AG08395 (cell line): ENCODE data around the gene TBC1D1.

ENCODE experiments used
- DNase-seq: peaks from one replicate; pipeline ENCODE4 v3.0.0; 2012; ENCODE audit warnings: mixed read lengths, low spot score

TBC1D1 gene

DNA sequence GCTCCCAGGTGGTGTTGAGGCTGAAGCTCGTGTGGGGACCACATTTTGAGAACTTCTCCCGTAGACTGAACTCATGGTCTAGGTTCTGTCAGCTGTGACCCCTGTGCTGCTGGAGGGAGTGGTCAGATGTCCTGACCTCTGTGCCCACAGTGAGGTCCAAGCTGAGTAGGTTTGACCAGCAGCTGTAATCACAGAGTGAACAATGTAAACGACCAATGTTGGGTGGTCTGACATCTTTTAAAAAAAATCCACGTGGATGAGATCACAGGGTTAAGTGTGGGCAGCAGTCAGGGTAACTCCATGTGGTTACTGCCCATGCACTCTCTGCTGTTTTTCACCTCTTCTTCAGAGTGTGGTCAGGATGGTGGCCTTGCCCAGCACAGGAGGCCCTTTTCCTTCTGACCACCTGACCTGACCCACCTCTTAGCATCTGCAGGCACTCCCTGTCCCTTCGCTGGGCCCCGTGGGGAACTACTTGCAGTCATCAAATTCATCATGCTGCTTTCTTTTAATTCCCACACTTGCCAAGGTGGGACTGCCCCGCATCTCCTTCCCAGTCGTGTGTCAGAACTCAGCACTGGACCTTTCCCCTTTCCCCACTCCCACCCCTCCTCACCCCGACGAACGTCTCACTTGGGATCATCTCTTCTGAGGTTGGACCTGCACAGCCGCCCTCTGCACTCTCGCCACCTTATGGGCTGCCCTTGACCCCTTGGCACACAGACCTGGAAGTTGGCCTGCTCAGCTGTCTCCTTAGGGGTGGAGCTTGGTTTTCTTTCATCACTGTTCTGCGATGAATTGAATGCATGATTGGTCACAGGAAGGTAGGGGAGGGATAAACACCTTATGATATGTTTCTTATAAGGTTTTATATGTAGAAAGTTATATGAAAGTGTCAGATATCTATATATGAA is 189.4 kb downstream of the TBC1D1 start:
- no peak for DNase-seq

DNA sequence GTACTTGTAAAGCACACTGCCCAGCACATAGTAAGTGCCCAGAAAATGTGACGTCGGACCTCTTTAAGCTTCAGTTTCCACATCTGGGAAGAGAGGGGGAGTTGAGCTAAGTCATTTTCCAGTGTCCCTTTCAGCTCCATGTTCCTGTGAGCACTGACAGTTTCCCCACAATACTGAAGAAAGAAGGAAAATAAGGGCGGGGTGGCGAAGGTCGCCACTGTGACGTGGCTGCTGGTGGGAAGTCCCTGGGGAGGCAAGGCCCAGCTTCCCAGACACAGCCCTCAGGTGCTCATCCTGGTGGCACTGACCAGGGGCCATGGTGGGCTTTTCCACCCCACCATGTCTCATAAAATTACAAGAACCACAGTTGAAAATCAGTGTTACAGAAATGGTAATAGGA is 191.1 kb downstream of the TBC1D1 start:
- no peak for DNase-seq

- peak; percentile 56 for DNase-seq
Observed at GRCh38 chr4:38082424-38083385, 191.8 kb downstream of the TBC1D1 start.

- DNase-seq, result peak; percentile 27
Observed at GRCh38 chr4:38084877-38085711, 194.2 kb downstream of the TBC1D1 start.

GRCh38 chr4:38085751-38086150 is 194.9 kb downstream of the TBC1D1 start:
- DNase-seq, result no peak

- DNase-seq, result no peak
Observed at GRCh38 chr4:38086151-38086848, 195.4 kb downstream of the TBC1D1 start.

DNA sequence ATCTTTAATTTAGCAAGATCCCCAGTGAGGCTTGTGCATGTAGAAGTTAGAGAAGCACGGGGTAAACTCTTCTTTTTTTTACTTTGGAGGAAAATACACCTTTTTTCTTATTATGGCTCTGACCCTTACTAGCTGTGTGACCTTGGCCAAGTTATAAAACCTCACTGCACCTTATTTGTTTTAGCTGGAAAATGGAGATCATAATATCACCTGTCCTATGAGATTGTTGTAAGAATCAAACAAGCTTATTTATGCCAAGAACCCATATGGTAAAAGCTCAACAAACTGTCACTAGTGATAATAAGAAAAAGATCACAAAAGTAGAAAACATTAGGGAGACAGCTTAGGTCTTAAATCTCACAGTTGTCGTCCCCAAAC is 196.0 kb downstream of the TBC1D1 start:
- DNase-seq, result no peak

GRCh38 chr4:38088321-38088720 is 197.4 kb downstream of the TBC1D1 start:
- DNase-seq, result no peak

GRCh38 chr4:38089961-38090360 is 199.1 kb downstream of the TBC1D1 start:
- DNase-seq, result no peak

GRCh38 chr4:38090455-38091246 is 199.8 kb downstream of the TBC1D1 start:
- no peak for DNase-seq

GRCh38 chr4:38091636-38092035 is 200.8 kb downstream of the TBC1D1 start:
- no peak for DNase-seq

DNA sequence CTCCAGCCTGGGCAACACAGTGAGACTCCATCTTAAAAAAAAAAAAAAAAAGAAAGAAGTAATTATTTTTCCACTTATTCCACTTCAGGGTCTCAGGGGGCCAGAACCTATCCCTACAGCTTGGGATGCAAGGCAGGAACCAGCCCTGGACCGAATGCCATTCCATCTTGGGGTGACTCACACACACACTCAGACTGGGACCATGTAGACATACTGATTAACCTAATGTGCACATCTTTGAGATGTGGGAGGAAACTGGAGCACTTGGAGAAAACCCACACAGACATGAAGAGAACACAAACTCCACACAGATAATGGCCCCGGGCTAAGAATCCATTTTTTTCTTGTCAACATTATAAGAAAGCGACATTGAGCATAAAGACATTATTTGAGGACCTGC is 201.8 kb downstream of the TBC1D1 start:
- DNase-seq, result no peak

DNA sequence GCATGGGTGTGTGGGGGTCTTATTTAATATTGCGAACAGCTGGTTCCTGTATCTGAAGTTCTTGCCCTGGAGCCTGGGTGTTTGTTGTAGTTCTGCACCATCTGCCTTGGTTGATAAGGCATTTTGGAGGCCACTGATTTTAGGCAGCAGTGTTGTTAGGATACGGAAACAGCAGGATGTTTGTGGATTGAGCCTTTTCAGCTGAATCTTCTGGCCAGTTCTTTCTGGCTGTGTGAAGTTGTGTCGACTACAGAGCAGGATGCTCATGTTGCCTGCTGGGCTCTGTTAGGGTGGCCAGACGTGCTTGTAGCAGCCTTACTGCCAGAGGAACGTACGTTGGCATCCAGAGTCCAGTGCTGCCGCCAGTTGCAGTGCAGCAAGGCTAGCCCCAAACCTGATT is 203.5 kb downstream of the TBC1D1 start:
- DNase-seq, result no peak

DNA sequence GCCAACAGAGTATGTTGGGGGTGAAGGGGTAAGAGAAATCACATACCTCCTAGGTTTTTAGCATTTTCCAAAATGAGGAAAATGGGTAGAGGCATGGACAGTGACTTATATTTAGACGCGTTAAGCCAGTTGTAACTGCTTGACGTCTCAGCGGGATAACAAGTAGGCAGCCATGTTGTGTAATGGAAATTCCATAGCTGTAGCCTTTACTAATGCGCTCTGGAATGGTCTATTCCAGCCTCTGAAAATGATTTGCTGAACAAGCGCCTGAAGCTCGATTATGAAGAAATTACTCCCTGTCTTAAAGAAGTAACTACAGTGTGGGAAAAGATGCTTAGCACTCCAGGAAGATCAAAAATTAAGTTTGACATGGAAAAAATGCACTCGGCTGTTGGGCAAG is 204.8 kb downstream of the TBC1D1 start:
- no peak for DNase-seq

DNA sequence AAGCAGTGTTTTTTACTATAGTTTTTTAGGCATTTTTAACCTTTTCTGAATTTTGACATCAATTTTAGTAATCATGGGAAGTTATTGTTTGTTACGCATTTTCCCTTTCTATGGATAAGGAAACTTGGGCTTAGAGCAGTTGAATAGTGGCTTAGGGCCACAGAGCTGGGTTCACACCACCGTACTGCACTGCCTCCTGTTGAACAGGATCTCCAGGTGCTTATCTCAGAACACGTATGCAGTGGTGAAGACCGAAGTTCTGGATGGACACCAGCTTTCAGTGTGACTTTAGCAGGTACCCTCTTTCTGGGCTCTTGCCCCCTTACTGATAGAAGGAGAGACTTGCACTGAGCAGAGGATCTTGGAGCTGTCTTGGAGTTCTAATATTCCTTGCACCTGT is 206.9 kb downstream of the TBC1D1 start:
- DNase-seq, result no peak

- DNase-seq, result no peak
Observed at GRCh38 chr4:38099020-38099600, 208.2 kb downstream of the TBC1D1 start.

- DNase-seq, result peak; percentile 81
Observed at GRCh38 chr4:38099908-38100407, 209.1 kb downstream of the TBC1D1 start.

- no peak for DNase-seq
Observed at GRCh38 chr4:38100474-38101255, 209.8 kb downstream of the TBC1D1 start.

- peak; percentile 44 for DNase-seq
Observed at GRCh38 chr4:38101563-38101962, 210.7 kb downstream of the TBC1D1 start.
